GM12878 (cell line): ENCODE results near the gene WTAP. TPM values are rescaled to one million over a fixed set of nuclear protein-coding genes. Genes with fewer than 3 reads are reported as not detected.

Experiments used
- MYB ChIP-seq: fragments of 150-350 bp; IDR thresholded peaks from 2 replicates; pipeline ENCODE4 v1.6.1; 2014; ENCODE audit warnings: mild to moderate bottlenecking, low read depth, low read length, borderline replicate concordance
- NBN ChIP-seq: fragments of 450-650 bp; IDR thresholded peaks from 2 replicates; pipeline ENCODE4 v1.6.1; 2016
- PAX5 ChIP-seq: IDR thresholded peaks from 2 replicates; pipeline ENCODE4 v1.6.1; 2011; ENCODE audit warnings: low read depth, low read length, borderline replicate concordance
- PAX8 ChIP-seq: fragments of 450-650 bp; IDR thresholded peaks from 2 replicates; pipeline ENCODE4 v1.6.1; 2017; ENCODE audit warnings: mild to moderate bottlenecking, moderate library complexity
- RB1 ChIP-seq: fragments of 450-650 bp; formaldehyde crosslinking; IDR thresholded peaks from 2 replicates; pipeline ENCODE4 v1.6.1; 2017; ENCODE audit warnings: mild to moderate bottlenecking, borderline replicate concordance
- RELB ChIP-seq: fragments of 450-650 bp; IDR thresholded peaks from 2 replicates; pipeline ENCODE4 v1.6.1; 2017; ENCODE audit warnings: low read depth, mild to moderate bottlenecking, moderate library complexity
- SRF ChIP-seq, 2 experiments: IDR thresholded peaks; 2 replicates each; pipeline ENCODE4 v1.6.1; 2011; ENCODE audit warnings: low read depth in 2 of 2, low read length in 2 of 2, mild to moderate bottlenecking in 1 of 2, moderate library complexity in 1 of 2
- TARDBP ChIP-seq: IDR thresholded peaks from 2 replicates; pipeline ENCODE4 v1.6.1; 2016; ENCODE audit warnings: borderline replicate concordance
- ZBTB11 ChIP-seq: fragments of 450-650 bp; formaldehyde crosslinking; IDR thresholded peaks from 2 replicates; pipeline ENCODE4 v1.5.0; 2022; ENCODE audit warnings: mild to moderate bottlenecking, missing genetic modification characterization
- ZNF24 ChIP-seq: fragments of 450-650 bp; IDR thresholded peaks from 2 replicates; pipeline ENCODE4 v1.6.1; 2017; ENCODE audit warnings: antibody characterized with exemption, mild to moderate bottlenecking
- ZSCAN29 ChIP-seq: fragments of 450-650 bp; IDR thresholded peaks from 2 replicates; pipeline ENCODE4 v1.6.1; 2017; ENCODE audit warnings: mild to moderate bottlenecking, moderate library complexity
- polyA plus RNA-seq, 11 experiments: library from polyadenylated mRNA; depleted of rRNA in 4 of 11; unstranded in 6 of 11; stranded (reverse) in 5 of 11; fragments of >200 nt; fragmentation: Nextera tagmentation in 4 of 11; fragmentation: Illumina TruSeq in 1 of 11; extraction: Ambion mirVana in 4 of 11; extraction: Trizol in 1 of 11; gene quantifications; 1 replicate in 1 of 11; 2 replicates in 10 of 11; pipeline versions ENCODE4 v1.2.1 to v1.2.3, GENCODE V29; 2011 to 2016; ENCODE audit warnings: inconsistent platforms in 2 of 11, missing spikeins in 2 of 11, low read depth in 1 of 11
- total RNA-seq, 4 experiments: library from RNA; depleted of rRNA in 3 of 4; stranded (reverse); fragments of >200 nt in 3 of 4; fragmentation: Illumina TruSeq in 1 of 4; extraction: Trizol in 1 of 4; gene quantifications; 2 replicates each; pipeline versions ENCODE4 v1.2.1 to v1.2.3, GENCODE V29; 2013 to 2021

WTAP gene
- total and polyA plus RNA-seq, 10 of the 15 experiments (the other 5 are each of a cell fraction or from before 2014, with no cell fraction given) = 38.7 to 132 (median 83.1) TPM

- TF ChIP-seq ZBTB11 (CRISPR knock-in tag) (no peak), MYB (no peak), PAX5 (no peak), SRF (IDR thresholded peaks at IDR 0.05; ENCODE audit: low read depth in 2 of 2, low read length in 2 of 2) (no peak), RB1 (no peak), NBN (no peak), RELB (no peak), PAX8 (no peak), ZSCAN29 (no peak), ZNF24 (no peak), TARDBP (no peak)
Observed at GRCh38 chr6:159682810-159683209, 44.5 kb upstream of the WTAP start (continued).
